ENCODE results near the gene CEP350. TPM values are rescaled to one million over a fixed set of nuclear protein-coding genes. Genes with fewer than 3 reads are reported as not detected.

CEP350 gene
- total RNA-seq, 2 donors from 2014 or later, result 70.0 to 72.6 TPM

- Mint-ChIP-seq H3K9me3 (no peaks in the 10 kb centered on the region), H3K4me3 (no peak overlapping the region), H3K36me3 (no peaks in the 10 kb centered on the region), H3K27me3 (peaks cover 18 to 29% of the 10 kb centered on the region in 2 donors), H3K27ac (no peak overlapping the region), H3K4me1 (ENCODE audit: low read depth in 2 of 2) (no peaks in the 10 kb centered on the region)
- DNase-seq (ENCODE audit: low spot score) (no peak), ATAC-seq (no peak)
These were observed 183.2 kb downstream of the CEP350 start for GRCh38 chr1:180137776-180138175.

GRCh38 chr1:180141381-180141934 is 186.8 kb downstream of the CEP350 start:
- Mint-ChIP-seq H3K36me3 (no peaks in the 10 kb centered on the region), H3K9me3 (no peaks in the 10 kb centered on the region), H3K4me3 (no peak overlapping the region)

GRCh38 chr1:180143359-180143758 is 188.7 kb downstream of the CEP350 start:
- H3K27me3 Mint-ChIP-seq, result peaks cover 6 to 7% of the 10 kb centered on the region in 2 donors
- H3K27ac Mint-ChIP-seq, result no peak overlapping the region
- H3K4me3 Mint-ChIP-seq, result no peak overlapping the region
- DNase-seq (ENCODE audit: low spot score) (no peak), ATAC-seq (no peak)
- no peaks in the 10 kb centered on the region for H3K36me3 Mint-ChIP-seq
- no peaks in the 10 kb centered on the region for H3K4me1 Mint-ChIP-seq (ENCODE audit: low read depth in 2 of 2)
- H3K9me3 Mint-ChIP-seq, result no peaks in the 10 kb centered on the region

More at GRCh38 chr1:180141381-180141934, 186.8 kb downstream of the CEP350 start:
- Mint-ChIP-seq H3K4me1 (ENCODE audit: low read depth in 2 of 2) (no peaks in the 10 kb centered on the region), H3K27me3 (peaks cover 14% of the 10 kb centered on the region in 2 donors), H3K27ac (no peak overlapping the region)
- no peak for ATAC-seq
- no peak for DNase-seq (ENCODE audit: low spot score)

- no peaks in the 10 kb centered on the region for H3K9me3 Mint-ChIP-seq
- H3K36me3 Mint-ChIP-seq, result no peaks in the 10 kb centered on the region
These were observed 190.2 kb downstream of the CEP350 start for GRCh38 chr1:180144659-180145357.

GRCh38 chr1:180145446-180145845 is 190.8 kb downstream of the CEP350 start:
- no peak for ATAC-seq
- Mint-ChIP-seq H3K27ac (no peak overlapping the region), H3K4me3 (no peak overlapping the region), H3K9me3 (no peaks in the 10 kb centered on the region), H3K27me3 (peaks cover 0 to 5% of the 10 kb centered on the region in 2 donors), H3K36me3 (no peaks in the 10 kb centered on the region), H3K4me1 (ENCODE audit: low read depth in 2 of 2) (no peaks in the 10 kb centered on the region)
- DNase-seq (ENCODE audit: low spot score), result no peak

More at GRCh38 chr1:180144659-180145357, 190.2 kb downstream of the CEP350 start:
- no peak overlapping the region for H3K4me3 Mint-ChIP-seq
- peaks cover 1 to 5% of the 10 kb centered on the region in 2 donors for H3K27me3 Mint-ChIP-seq
- H3K4me1 Mint-ChIP-seq (ENCODE audit: low read depth in 2 of 2), result no peaks in the 10 kb centered on the region
- DNase-seq (ENCODE audit: low spot score) (no peak), ATAC-seq (no peak)
- H3K27ac Mint-ChIP-seq, result no peak overlapping the region

GRCh38 chr1:180150982-180151381 is 196.4 kb downstream of the CEP350 start:
- H3K27me3 Mint-ChIP-seq, result no peaks in the 10 kb centered on the region
- H3K4me1 Mint-ChIP-seq (ENCODE audit: low read depth in 2 of 2), result peaks cover 13 to 19% of the 10 kb centered on the region in 2 donors
- ATAC-seq (no peak), DNase-seq (ENCODE audit: low spot score) (no peak)
- H3K27ac Mint-ChIP-seq, result no peak overlapping the region
- no peak overlapping the region for H3K4me3 Mint-ChIP-seq
- H3K9me3 Mint-ChIP-seq, result no peaks in the 10 kb centered on the region
- H3K36me3 Mint-ChIP-seq, result no peaks in the 10 kb centered on the region

GRCh38 chr1:180151508-180151907 is 196.9 kb downstream of the CEP350 start:
- no peaks in the 10 kb centered on the region for H3K27me3 Mint-ChIP-seq
- no peak overlapping the region for H3K4me3 Mint-ChIP-seq
- ATAC-seq, result no peak
- no peak for DNase-seq (ENCODE audit: low spot score)
- H3K27ac Mint-ChIP-seq, result no peak overlapping the region
- H3K9me3 Mint-ChIP-seq, result no peaks in the 10 kb centered on the region
- H3K4me1 Mint-ChIP-seq (ENCODE audit: low read depth in 2 of 2), result peaks cover 17 to 23% of the 10 kb centered on the region in 2 donors
- no peaks in the 10 kb centered on the region for H3K36me3 Mint-ChIP-seq

GRCh38 chr1:180152588-180152987 is 198.0 kb downstream of the CEP350 start:
- DNase-seq (ENCODE audit: low spot score) (no peak), ATAC-seq (no peak)
- Mint-ChIP-seq H3K4me1 (ENCODE audit: low read depth in 2 of 2) (peaks cover 23 to 28% of the 10 kb centered on the region in 2 donors), H3K27me3 (no peaks in the 10 kb centered on the region), H3K27ac (peak overlapping the region in 1 of 2 donors; percentile 86), H3K36me3 (no peaks in the 10 kb centered on the region), H3K9me3 (no peaks in the 10 kb centered on the region), H3K4me3 (no peak overlapping the region)

GRCh38 chr1:180153032-180153431 is 198.4 kb downstream of the CEP350 start:
- Mint-ChIP-seq H3K36me3 (no peaks in the 10 kb centered on the region), H3K4me1 (ENCODE audit: low read depth in 2 of 2) (peaks cover 25 to 31% of the 10 kb centered on the region in 2 donors), H3K27ac (peak overlapping the region; percentile 70 to 86), H3K27me3 (no peaks in the 10 kb centered on the region), H3K9me3 (no peaks in the 10 kb centered on the region), H3K4me3 (peak overlapping the region; percentile 95)
- no peak for DNase-seq (ENCODE audit: low spot score)
- ATAC-seq, result no peak

- Mint-ChIP-seq H3K27ac (peak overlapping the region; percentile 70 to 86), H3K36me3 (no peaks in the 10 kb centered on the region), H3K4me3 (peak overlapping the region; percentile 95), H3K9me3 (no peaks in the 10 kb centered on the region), H3K4me1 (ENCODE audit: low read depth in 2 of 2) (peaks cover 31 to 35% of the 10 kb centered on the region in 2 donors), H3K27me3 (no peaks in the 10 kb centered on the region)
- ATAC-seq (no peak), DNase-seq (ENCODE audit: low spot score) (no peak)
These were observed 199.4 kb downstream of the CEP350 start for GRCh38 chr1:180154003-180154324.

- Mint-ChIP-seq H3K4me1 (ENCODE audit: low read depth in 2 of 2) (peaks cover 33 to 35% of the 10 kb centered on the region in 2 donors), H3K9me3 (no peaks in the 10 kb centered on the region), H3K27ac (peak within 1 kb of the TSS; percentile 70 to 86), H3K27me3 (no peaks in the 10 kb centered on the region), H3K36me3 (no peaks in the 10 kb centered on the region), H3K4me3 (peak within 1 kb of the TSS; percentile 95)
- ATAC-seq (peak; percentile 97), DNase-seq (ENCODE audit: low spot score) (peak; percentile 92)
These were observed 199.9 kb downstream of the CEP350 start, which contains the start of gene QSOX1 for GRCh38 chr1:180154325-180155181. TSS of gene QSOX1 (plus strand) at chr1:180154869. CDS start at chr1:180154908, 39 bp downstream.

GRCh38 chr1:180155182-180155682 is 200.6 kb downstream of the CEP350 start:
- peaks cover 38 to 40% of the 10 kb centered on the region in 2 donors for H3K4me1 Mint-ChIP-seq (ENCODE audit: low read depth in 2 of 2)
- peak in 1 of 2 donors; percentile 18 for ATAC-seq
- DNase-seq (ENCODE audit: low spot score), result peak; percentile 67
- peak overlapping the region; percentile 95 for H3K4me3 Mint-ChIP-seq
- peak overlapping the region; percentile 58 to 84 for H3K27ac Mint-ChIP-seq
- H3K27me3 Mint-ChIP-seq, result no peaks in the 10 kb centered on the region
- H3K9me3 Mint-ChIP-seq, result no peaks in the 10 kb centered on the region
- H3K36me3 Mint-ChIP-seq, result no peaks in the 10 kb centered on the region

- Mint-ChIP-seq H3K4me3 (peak overlapping the region; percentile 95), H3K27ac (peak overlapping the region; percentile 58 to 84), H3K4me1 (ENCODE audit: low read depth in 2 of 2) (peaks cover 43% of the 10 kb centered on the region in 2 donors), H3K9me3 (no peaks in the 10 kb centered on the region), H3K27me3 (no peaks in the 10 kb centered on the region), H3K36me3 (no peaks in the 10 kb centered on the region)
- ATAC-seq (no peak), DNase-seq (ENCODE audit: low spot score) (no peak)
These were observed 201.6 kb downstream of the CEP350 start for GRCh38 chr1:180156201-180156600.
